Adrenal gland (tissue), 12 donors: ENCODE measurements around the gene TGIF1. TPM values are rescaled to one million over a fixed set of nuclear protein-coding genes. Genes with fewer than 3 reads are reported as not detected.

Experiments
- DNase-seq, 7 donors: peaks; one replicate each; pipeline ENCODE4 v3.0.0-alpha.2; 2019 to 2020
- H3K27ac ChIP-seq, 5 donors: fragments of 200-600 bp; sonication (generic) in 4 of 5; 1 replicate in 3 of 5; 2 replicates in 2 of 5; pipeline versions ENCODE4 v1.5.1 to v1.8.0; 2016 to 2020; ENCODE audit warnings: mild to moderate bottlenecking in 1 of 5
- H3K27me3 ChIP-seq: fragments of 200-600 bp; 2 replicates; pipeline ENCODE4 v1.8.0; 2021
- H3K36me3 ChIP-seq, 2 donors: fragments of 200-600 bp; replicated peaks in 1 of 2; 1 replicate in 1 of 2; 2 replicates in 1 of 2; pipeline versions ENCODE4 v1.5.1 to v1.8.0; 2018 to 2022
- H3K4me1 ChIP-seq, 2 donors: fragments of 200-600 bp; replicated peaks in 1 of 2; 1 replicate in 1 of 2; 2 replicates in 1 of 2; pipeline versions ENCODE4 v1.5.1 to v1.8.0; 2018 to 2021
- H3K4me3 ChIP-seq, 4 donors: fragments of 200-600 bp; sonication (generic) in 3 of 4; one replicate each; pipeline ENCODE4 v1.5.1; 2016 to 2018
- H3K9me3 ChIP-seq, 3 donors: fragments of 200-600 bp; sonication (generic) in 1 of 3; replicated peaks in 1 of 3; 1 replicate in 2 of 3; 2 replicates in 1 of 3; pipeline versions ENCODE4 v1.5.1 to v1.8.0; 2016 to 2021
- CTCF ChIP-seq, 6 experiments: fragments of 450-650 bp in 4 of 6; fragments of 200-600 bp in 2 of 6; sonication (generic) in 1 of 6; IDR thresholded peaks; 1 replicate in 5 of 6; 2 replicates in 1 of 6; pipeline versions ENCODE4 v1.5.1 to v1.8.0; 2016 to 2021; ENCODE audit warnings: antibody characterized with exemption in 6 of 6, mild to moderate bottlenecking in 2 of 6, moderate library complexity in 1 of 6
- POLR2A ChIP-seq, 2 donors: fragments of 450-650 bp; IDR thresholded peaks; one replicate each; pipeline ENCODE4 v1.6.1; 2017; ENCODE audit warnings: antibody characterized with exemption in 2 of 2, mild to moderate bottlenecking in 2 of 2, moderate library complexity in 1 of 2
- WGBS, 4 donors: extraction: QIAGEN DNeasy Blood & Tissue Kit in 2 of 4; methylation state at CpG; one replicate each; pipeline versions ENCODE4 v1.1.5 to v1.1.7; 2013 to 2017; 5-methylcytosine and 5-hydroxymethylcytosine counted together
- intact Hi-C, 2 donors: fragments of 100-400 bp; cut with DNase I; formaldehyde crosslinking; loops; one replicate each; pipeline versions ENCODE4 v1.14.1 to v1.15.0; 2022 to 2023
- polyA plus RNA-seq, 3 donors: library from polyadenylated mRNA; stranded (reverse); fragments of 200-250 nt in 2 of 3; fragments of 350-450 nt in 1 of 3; fragmentation: Illumina TruSeq in 1 of 3; extraction: RNeasy Lipid Tissue Mini Kit (QIAGEN cat#74804) in 1 of 3; gene quantifications; one replicate each; pipeline ENCODE4 v1.2.3, GENCODE V29; 2013 to 2014
- total RNA-seq, 9 donors: library from RNA; depleted of rRNA in 4 of 9; stranded (reverse); fragments of >200 nt in 4 of 9; fragments of 120-200 nt in 1 of 9; fragmentation: NEBNext Ultra II Directional in 1 of 9; extraction: Animal tissue kit (Norgen Biotek cat#: 25700) in 1 of 9; gene quantifications; one replicate each; pipeline versions ENCODE4 v1.1.0 to v1.2.4, GENCODE V29; 2013 to 2023
- donor health status: healthy with polysubstance abuse.
- donor health status: Bipolar disorder and iron deficiency.
- donor health status: DM: yes; HTN: yes; CAD: no.
- donor health status: DM: no; HTN: no; CAD: no.
- donor health status: DM: no; HTN: no; CAD: no.
- donor health status: DM: yes; HTN: yes; CAD: no.

Gene TGIF1
- total and polyA plus RNA-seq, 12 donors: 25.7 to 83.1 (median 56.7) TPM

- WGBS, 4 donors: 0 to 1% (median 0%) methylated on average over 26 to 47 of the region's 47 CpGs; no CpG with 5 or more reads in 1 of the 4 donors
- peak overlapping the region in 3 of 4 donors; percentile 58 to 95 (median 70) for H3K4me3 ChIP-seq
- intact Hi-C loops: loop anchor here (5.0 to 10.0 kb wide), 5 partner anchors 143 to 215 kb away; partner anchors contain the start of gene MYL12B (in 1 of the 2)
- no peaks in the 10 kb centered on the region for H3K27me3 ChIP-seq
- peak overlapping the region; percentile 96 to 99 (median 97) for H3K27ac ChIP-seq
- TF ChIP-seq CTCF (IDR thresholded peaks at IDR 0.05) (peak in 1 of 6 experiments; percentile 2), POLR2A (IDR thresholded peaks at IDR 0.05) (peak in 1 of 2 donors; percentile 3)
- DNase-seq: peak in 2 of 7 donors; percentile 80 to 81
- no peaks in the 10 kb centered on the region for H3K36me3 ChIP-seq
- peaks cover 21 to 28% of the 10 kb centered on the region in 2 donors for H3K4me1 ChIP-seq
- no peaks in the 10 kb centered on the region for H3K9me3 ChIP-seq
Measured at GRCh38 chr18:3449512-3450011, 410 bp upstream of the TGIF1 start.

GRCh38 chr18:3450799-3451182, 819 bp downstream of the TGIF1 start:
- intact Hi-C loops: loop anchor here (5.0 to 10.0 kb wide), 5 partner anchors 142 to 214 kb away; partner anchors contain the start of gene MYL12B (in 1 of the 2)
- H3K9me3 ChIP-seq: no peaks in the 10 kb centered on the region
- H3K36me3 ChIP-seq: no peaks in the 10 kb centered on the region
- H3K4me1 ChIP-seq: peaks cover 26 to 32% of the 10 kb centered on the region in 2 donors
- DNase-seq: no peak
- H3K27me3 ChIP-seq: no peaks in the 10 kb centered on the region
- WGBS, 4 donors: 0 to 1% (median 0%) methylated on average over 10 to 30 of the region's 30 CpGs
- H3K27ac ChIP-seq: peak overlapping the region; percentile 89 to 99 (median 97)
- peak overlapping the region in 3 of 4 donors; percentile 57 to 95 (median 70) for H3K4me3 ChIP-seq
- TF ChIP-seq CTCF (IDR thresholded peaks at IDR 0.05) (no peak), POLR2A (IDR thresholded peaks at IDR 0.05) (no peak)

- Histone ChIP-seq H3K36me3 (peaks cover 0 to 5% of the 10 kb centered on the region in 2 donors), H3K27me3 (no peaks in the 10 kb centered on the region), H3K4me3 (peak overlapping the region; percentile 50 to 95 (median 63)), H3K9me3 (no peaks in the 10 kb centered on the region), H3K27ac (peak overlapping the region; percentile 80 to 99 (median 97)), H3K4me1 (peaks cover 20 to 36% of the 10 kb centered on the region in 2 donors)
- peak; percentile 94 to 97 (median 96) for DNase-seq
- intact Hi-C loops: loop anchor here (5.0 to 10.0 kb wide), 5 partner anchors 141 to 213 kb away; partner anchors contain the start of gene MYL12B (in 1 of the 2)
- WGBS, 4 donors: 0 to 3% (median 0%) methylated on average over 26 to 50 of the region's 50 CpGs
- TF ChIP-seq POLR2A (IDR thresholded peaks at IDR 0.05): peak; percentile 49 to 94
- TF ChIP-seq CTCF (IDR thresholded peaks at IDR 0.05): no peak
Measured at GRCh38 chr18:3451183-3451988, 1.4 kb downstream of the TGIF1 start.
